SKM-1 (cell line): ENCODE results near the gene AFF3.

Source experiments
- DNase-seq: peaks from one replicate; lab custom pipeline; 2025; ENCODE audit not compliant: unreplicated experiment; lab: John Stamatoyannopoulos, UW

The AFF3 gene

GRCh38 chr2:100016756-100017155 lies 125.6 kb downstream of the AFF3 start:
- DNase-seq: no peak

DNA sequence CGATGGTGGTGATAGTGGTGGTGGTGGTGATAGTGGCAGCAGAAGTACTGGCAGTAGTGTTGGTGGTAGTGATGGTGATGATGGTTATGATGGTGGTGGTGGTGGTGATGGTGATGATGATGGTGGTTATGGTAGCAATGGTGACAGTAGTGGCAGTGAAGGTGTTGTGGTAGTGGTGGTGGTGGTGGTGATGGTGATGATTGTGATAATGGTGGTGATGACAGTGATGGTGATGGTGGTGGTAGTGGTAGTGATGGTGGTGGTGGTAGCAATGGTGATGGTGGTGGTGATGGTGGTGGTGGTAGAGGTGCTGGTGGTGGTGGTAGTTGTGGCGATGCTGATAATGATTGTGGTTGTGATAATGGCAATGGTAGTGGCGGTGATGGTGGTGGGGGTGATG lies 126.5 kb downstream of the AFF3 start:
- no peak for DNase-seq

GRCh38 chr2:100013892-100014677 lies 128.3 kb downstream of the AFF3 start:
- no peak for DNase-seq

- no peak for DNase-seq
Measured at GRCh38 chr2:100012561-100012960, 129.8 kb downstream of the AFF3 start.

GRCh38 chr2:100011272-100011731 lies 131.1 kb downstream of the AFF3 start:
- no peak for DNase-seq

DNA sequence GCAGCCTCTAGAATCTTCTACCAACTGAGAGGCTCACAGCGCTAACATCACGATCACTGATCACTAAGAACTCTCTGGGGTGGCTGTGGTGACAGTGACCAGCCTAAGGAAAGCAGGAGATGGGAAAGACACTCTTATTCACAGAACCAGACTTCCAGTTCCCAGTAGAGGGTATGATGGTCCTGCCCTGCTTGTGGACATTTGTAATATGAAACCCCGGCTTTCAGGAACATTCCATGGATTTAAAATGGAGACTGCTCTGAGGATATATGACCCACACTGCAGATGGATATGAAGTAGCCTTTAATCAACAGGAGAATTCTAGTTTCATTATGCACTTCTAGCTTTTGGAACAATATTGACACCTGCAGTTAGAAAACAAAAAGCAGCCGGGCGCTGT lies 131.8 kb downstream of the AFF3 start:
- DNase-seq: no peak

DNA sequence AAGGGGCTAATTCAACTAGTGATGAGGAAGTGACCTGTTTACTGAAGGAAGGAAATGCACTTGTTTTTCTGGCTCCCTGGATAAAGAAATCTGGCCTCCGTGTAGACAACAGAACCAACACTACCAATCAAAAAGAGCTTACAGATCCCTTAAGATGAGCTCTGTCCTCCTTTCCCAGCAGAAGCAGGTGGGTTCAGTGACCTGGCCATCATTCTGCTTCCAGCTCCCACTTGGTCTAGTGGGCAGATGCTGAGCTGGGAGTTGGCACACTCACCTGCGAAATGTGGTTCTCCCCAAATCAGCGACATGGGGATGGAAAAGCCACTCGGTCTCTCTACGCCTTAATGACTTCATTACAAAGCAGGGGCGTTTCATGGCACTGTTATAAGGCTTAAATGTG lies 132.6 kb downstream of the AFF3 start:
- DNase-seq: no peak

DNA sequence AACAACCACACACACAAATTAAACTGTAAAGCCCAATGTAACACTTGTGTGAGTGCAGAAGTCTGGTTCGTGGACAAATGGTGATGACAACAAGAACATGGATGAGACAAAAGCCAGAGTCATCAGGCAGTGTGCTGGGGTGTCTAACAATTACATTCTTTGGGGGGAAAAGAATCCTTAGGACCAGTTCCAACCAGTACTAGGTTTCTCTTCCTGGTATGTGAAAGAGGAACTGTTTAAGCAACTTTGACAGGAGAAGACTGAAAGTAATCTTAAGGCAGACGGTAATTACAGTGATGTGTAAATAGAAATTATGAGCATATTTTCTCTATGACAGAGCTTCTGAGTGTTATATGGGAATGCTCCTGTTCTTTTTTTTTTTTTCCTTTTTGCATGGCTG lies 133.4 kb downstream of the AFF3 start:
- peak; percentile 10 for DNase-seq

GRCh38 chr2:100006516-100006915 lies 135.9 kb downstream of the AFF3 start:
- DNase-seq: no peak

DNA sequence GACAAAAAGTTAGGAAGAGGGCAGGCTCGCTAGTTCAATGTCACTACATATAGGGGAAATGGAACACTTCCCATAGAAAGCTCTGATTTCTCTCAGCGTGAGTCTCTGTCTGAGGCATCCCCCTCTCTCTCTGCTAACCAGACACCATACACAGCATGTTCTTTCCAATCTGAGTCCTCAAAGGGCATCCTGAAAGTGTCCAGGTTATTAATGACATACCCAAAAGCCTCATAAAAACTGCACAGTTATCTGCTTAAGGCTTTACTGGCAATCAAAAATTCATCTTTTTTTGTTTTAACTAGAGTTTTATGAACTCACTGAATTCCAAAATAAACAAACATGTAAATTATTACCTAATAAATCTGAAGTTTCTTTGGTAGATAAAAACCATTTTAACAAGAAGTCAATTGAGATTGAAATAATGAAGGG lies 137.4 kb downstream of the AFF3 start:
- DNase-seq: no peak

GRCh38 chr2:100004348-100004884 lies 138.0 kb downstream of the AFF3 start:
- no peak for DNase-seq

GRCh38 chr2:100002059-100002458 lies 140.3 kb downstream of the AFF3 start:
- no peak for DNase-seq

DNA sequence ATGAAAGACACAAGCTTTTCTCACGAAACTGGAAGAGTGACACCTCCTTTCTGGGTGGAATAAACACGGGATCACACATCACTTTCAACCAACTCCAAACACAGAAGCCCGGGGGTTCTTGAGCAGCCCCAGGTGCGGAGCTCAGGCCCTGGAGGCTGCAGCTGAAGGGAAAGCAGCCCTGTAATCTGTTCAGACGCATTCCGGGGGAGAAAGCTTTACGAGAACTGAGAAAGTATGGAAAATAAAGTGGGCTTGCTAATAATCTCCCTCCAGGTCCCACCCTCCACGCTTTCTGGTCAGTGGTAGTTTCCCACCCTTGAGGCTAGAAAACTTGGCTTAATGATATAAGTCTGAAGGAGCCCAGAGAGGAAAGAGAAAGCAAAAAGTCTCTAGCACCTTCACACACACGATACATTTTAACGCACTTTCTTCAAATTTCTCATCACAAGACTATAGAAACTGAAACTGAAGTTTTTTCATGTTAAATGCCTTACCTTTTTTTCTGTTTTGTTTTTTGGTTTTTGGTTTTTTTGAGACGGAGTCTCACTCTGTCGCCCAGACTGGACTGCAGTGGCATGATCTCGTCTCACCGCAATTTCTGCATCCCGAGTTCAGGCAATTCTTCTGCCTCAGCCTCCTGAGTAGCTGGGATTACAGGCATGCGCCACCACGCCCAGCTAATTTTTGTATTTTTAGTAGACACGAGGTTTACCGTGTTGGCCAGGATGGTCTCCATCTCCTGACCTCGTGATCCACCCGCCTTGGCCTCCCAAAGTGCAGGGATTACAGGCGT lies 141.3 kb downstream of the AFF3 start:
- no peak for DNase-seq

GRCh38 chr2:99998651-99999320 lies 143.6 kb downstream of the AFF3 start:
- no peak for DNase-seq

- DNase-seq: no peak
Measured at GRCh38 chr2:99989905-99990304, 152.5 kb downstream of the AFF3 start.

DNA sequence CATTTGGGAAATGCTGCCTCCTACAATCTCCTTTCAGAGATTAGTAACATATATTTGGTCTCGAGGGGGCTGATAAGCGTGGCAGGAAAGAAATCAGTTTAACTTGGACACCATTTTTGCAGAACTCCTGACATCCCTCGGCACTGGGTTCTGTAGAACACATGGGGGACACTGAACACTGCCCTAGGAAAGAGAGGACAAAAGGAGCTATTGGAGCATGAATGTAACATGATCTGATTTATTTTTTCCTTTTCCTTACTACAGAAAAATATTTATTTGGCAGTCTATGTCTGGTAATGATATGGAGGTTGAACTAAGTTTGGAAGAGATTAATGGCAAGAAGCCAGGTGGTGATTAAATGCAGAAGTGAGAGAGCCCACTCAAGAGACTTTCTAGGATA lies 153.8 kb downstream of the AFF3 start:
- DNase-seq: no peak

DNA sequence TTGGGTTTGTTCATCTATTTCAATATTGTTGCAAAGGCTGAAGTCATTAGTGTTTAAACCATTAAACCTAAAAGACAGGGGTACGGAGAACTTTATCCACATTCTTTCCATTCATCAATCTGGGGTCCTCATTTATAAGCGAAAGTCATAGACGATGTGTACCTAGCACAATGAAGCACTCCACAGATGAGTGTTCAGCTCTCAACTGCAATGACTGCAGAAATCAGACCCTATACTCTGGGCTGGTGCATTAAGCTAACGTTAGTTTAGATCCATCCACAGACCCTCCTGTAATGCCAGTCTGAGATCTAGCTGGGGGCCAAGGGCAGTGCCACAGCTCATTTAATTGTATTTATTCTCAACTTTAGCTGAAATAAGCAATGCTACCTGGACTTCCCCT lies 155.2 kb downstream of the AFF3 start:
- DNase-seq: no peak

DNA sequence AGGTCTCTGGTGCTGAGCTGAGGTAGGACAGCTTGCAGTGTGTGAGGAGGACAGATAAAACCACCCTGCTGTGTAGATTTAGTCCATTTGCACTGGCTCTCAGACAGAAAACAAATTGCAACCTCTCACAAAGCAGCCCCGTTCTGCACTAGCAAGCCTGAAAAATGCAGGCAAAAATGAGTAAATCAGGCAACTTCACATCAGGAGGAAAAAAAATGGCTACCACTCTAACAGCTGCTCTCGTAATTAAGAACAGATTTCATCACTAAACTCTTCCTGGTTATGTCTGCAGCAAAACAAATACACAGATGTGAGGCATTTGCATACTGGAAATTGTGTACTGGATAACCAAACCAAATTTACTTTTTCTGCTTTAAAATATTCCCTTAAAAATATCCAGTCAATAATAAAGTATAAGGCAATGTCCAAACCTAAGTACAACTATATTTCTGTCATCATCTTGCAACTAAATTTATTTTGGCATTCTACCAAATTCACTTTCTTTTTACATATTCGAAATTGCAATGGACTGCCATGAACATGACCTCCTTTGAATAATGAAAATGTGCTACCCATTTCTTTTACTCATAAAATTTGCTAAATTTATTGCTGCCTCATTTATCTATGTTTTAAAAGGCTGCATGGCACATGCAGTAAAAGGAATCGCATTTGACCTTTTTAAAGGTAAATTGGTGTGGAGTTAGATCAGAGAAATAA lies 157.4 kb downstream of the AFF3 start:
- no peak for DNase-seq

DNA sequence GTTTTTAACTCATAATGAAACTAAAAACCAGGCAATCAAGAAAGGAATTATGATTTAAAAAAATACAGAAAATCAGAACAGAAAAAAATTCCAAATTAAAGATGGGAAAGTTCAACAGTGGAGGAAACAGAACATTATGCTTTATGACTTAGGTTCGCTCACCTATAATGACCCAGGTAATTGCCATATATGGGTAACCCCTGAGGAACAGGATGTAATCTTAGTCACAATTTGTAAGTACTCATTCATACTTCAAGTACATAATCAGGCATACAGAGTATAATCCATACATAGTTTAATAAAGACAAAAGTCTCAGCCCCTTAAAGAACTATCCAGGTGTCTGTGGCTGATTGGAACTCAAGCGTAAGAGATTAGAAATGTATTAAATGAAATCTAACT lies 159.6 kb downstream of the AFF3 start:
- no peak for DNase-seq

- DNase-seq: no peak
Measured at GRCh38 chr2:99981840-99982239, 160.6 kb downstream of the AFF3 start.

DNA sequence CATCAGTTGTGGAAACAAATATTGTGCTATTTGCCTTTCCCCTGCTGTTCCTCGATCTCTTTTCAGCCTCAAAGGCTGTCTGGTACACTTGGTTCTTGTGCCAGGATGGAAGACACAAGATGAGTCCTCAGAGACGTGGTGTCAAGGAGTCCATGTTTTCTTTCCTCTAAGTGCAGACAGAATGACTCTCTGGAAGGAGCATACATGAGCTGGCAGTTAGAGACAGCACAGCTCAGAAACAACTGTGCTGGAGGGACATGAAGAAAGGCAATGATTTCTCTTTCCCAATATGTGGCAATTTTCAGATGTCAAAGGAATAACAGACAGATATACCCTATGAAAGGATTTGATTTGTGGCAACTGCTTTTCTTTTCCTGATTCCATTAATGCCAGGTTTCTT lies 162.2 kb downstream of the AFF3 start:
- no peak for DNase-seq
